ENCODE results near the gene TSC22D2. TPM values are rescaled to one million over a fixed set of nuclear protein-coding genes. Genes with fewer than 3 reads are reported as not detected.

The TSC22D2 gene
- total RNA-seq, 1 experiment from 2014 or later: 20.0 TPM

DNA sequence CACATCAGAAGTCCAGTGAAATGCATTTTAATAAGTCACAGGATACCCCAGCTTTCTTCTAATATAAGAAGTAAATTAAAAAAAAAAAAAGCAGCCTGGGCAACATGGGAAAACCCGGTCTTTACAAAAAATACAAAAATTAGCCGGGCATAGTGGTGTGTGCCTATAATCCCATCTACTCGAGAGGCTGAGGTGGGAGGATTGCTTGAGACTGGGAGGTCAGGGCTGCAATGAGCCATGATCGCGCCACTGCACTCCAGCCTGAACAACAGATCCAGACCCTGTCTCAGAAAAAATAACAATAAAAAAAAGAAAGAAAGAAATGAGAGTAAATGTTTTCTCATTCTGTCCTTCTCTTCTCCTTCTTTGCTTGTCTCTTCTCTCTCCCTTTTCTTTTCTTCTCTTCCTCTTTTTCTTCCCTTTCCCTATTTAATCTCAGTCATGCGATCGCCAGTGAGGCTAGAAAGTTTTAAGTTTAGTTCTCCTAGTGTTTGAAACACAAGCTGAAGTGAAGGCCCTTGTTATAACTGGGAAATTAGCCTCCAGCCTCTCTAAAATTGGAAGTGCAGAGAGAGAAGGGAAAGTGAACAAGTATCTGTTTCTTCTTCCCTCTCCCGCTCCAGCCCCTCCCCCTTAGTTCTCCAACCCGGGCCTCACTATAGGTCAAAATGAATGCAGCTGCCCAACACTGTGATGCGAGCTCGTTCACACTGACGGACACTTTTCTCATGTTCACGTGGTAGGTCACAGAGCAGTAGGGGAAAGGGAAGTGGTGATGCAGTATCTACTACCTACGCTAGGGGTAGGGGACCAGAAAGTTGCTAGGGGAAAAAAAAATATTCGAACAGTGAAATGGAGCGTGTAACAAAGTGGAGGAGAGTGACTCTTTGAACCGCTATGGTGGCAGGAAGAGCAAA is 23.5 kb upstream of the TSC22D2 start:
- ATAC-seq (no peak), DNase-seq (ENCODE audit: low read depth, low spot score) (no peak)
- Histone ChIP-seq H3K27me3 (ENCODE audit: insufficient read depth, low read length) (no peaks in the 10 kb centered on the region), H3K9me2 (ENCODE audit: insufficient read depth) (no peaks in the 10 kb centered on the region), H2AFZ (ENCODE audit: low read depth, low read length, poor library complexity, severe bottlenecking) (no peak overlapping the region), H3K36me3 (ENCODE audit: control insufficient read depth in 1 of 2, insufficient read depth in 2 of 2, low read length in 2 of 2) (no peaks in the 10 kb centered on the region), H3K4me1 (ENCODE audit: control insufficient read depth in 1 of 2, insufficient read depth in 2 of 2, low read length in 2 of 2) (no peaks in the 10 kb centered on the region), H3K4me2 (ENCODE audit: low read length) (no peak overlapping the region), H3K9ac (ENCODE audit: low read length) (no peak overlapping the region), H3K79me2 (ENCODE audit: insufficient read depth, low read length) (no peaks in the 10 kb centered on the region), H3K4me3 (replicated peaks in 1 of 2; ENCODE audit: low read depth in 1 of 2, low read length in 2 of 2) (no peak overlapping the region), H3K27ac (ENCODE audit: low read depth, low read length) (no peak overlapping the region), H4K20me1 (ENCODE audit: insufficient read depth) (no peaks in the 10 kb centered on the region), H3K9me3 (ENCODE audit: control insufficient read depth in 1 of 2, insufficient read depth in 1 of 2, low read depth in 1 of 2, low read length in 2 of 2) (no peaks in the 10 kb centered on the region)
- RAD21 ChIA-PET (ENCODE audit: low non-redundant PET in 1 of 2, low total read pairs in 2 of 2, uncharacterized antibody in 2 of 2, unreplicated experiment in 2 of 2): no interaction called here
- POLR2A ChIA-PET: interaction anchor here (1.3 kb wide), 1 partner anchor 24 kb away, joined by 3 read pairs; the partner anchor contains the start of gene TSC22D2
- intact Hi-C loops (cut with micrococcal nuclease): no loop called here
- no peak for TF ChIP-seq FOSL1 (IDR thresholded peaks at IDR 0.05; ENCODE audit: low read depth)
- no peak for TF ChIP-seq RAD21 (IDR thresholded peaks at IDR 0.05; ENCODE audit: low read depth)
- no peak for TF ChIP-seq JUND (IDR thresholded peaks at IDR 0.05)
- no peak for TF ChIP-seq ZFX (IDR thresholded peaks at IDR 0.05)
- TF ChIP-seq YY1 (IDR thresholded peaks at IDR 0.05; ENCODE audit: extremely low read depth, insufficient replicate concordance, low read depth, low read length): no peak
- TF ChIP-seq, protein P1, sequence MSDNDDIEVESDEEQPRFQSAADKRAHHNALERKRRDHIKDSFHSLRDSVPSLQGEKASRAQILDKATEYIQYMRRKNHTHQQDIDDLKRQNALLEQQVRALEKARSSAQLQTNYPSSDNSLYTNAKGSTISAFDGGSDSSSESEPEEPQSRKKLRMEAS (IDR thresholded peaks at IDR 0.05): no peak
- no peak for TF ChIP-seq POLR2AphosphoS5 (IDR thresholded peaks at IDR 0.05; ENCODE audit: low read depth, low read length)
- no peak for TF ChIP-seq POLR2A (IDR thresholded peaks at IDR 0.05; ENCODE audit: borderline replicate concordance, extremely low read depth, insufficient read depth, insufficient read length)
- TF ChIP-seq EZH2 (IDR thresholded peaks at IDR 0.05): no peak
- TF ChIP-seq ELF1 (IDR thresholded peaks at IDR 0.05; ENCODE audit: borderline replicate concordance, low read depth): no peak
- TF ChIP-seq ZNF274 (IDR thresholded peaks at IDR 0.05; ENCODE audit: low read depth, low read length): no peak
- BruUV-seq (replicated peaks): no TSS peak
- CTCF ChIA-PET: interaction anchor here (1.0 kb wide), 1 partner anchor 111 kb away, joined by 3 read pairs; no protein-coding TSS in a partner anchor

All from HCT116 (cell line).